ENCODE measurements around the gene MYMX.

GRCh38 chr6:44232676-44233566, 16.2 kb downstream of the MYMX start:
- no peak for TF ChIP-seq POLR2A (IDR thresholded peaks at IDR 0.05; ENCODE audit: low read depth, low read length)
- no peak for TF ChIP-seq TAF1 (IDR thresholded peaks at IDR 0.05; ENCODE audit: borderline replicate concordance, low read depth, low read length)

Data from GM12892 (cell line).